Measurements from ENCODE around the gene PTPRA. TPM values are rescaled to one million over a fixed set of nuclear protein-coding genes. Genes with fewer than 3 reads are reported as not detected.

Gene PTPRA
- total RNA-seq, 1 donor from 2014 or later, result 46.9 TPM

- DNase-seq (ENCODE audit: extremely low read depth, low read depth, low spot score), result no peak
Observed at GRCh38 chr20:2921506-2921905, 48.2 kb downstream of the PTPRA start.

GRCh38 chr20:2922957-2923356 lies 49.7 kb downstream of the PTPRA start:
- DNase-seq (ENCODE audit: extremely low read depth, low read depth, low spot score), result no peak

GRCh38 chr20:2930538-2930937 lies 57.3 kb downstream of the PTPRA start:
- no peak for DNase-seq (ENCODE audit: extremely low read depth, low read depth, low spot score)

- DNase-seq (ENCODE audit: extremely low read depth, low read depth, low spot score), result no peak
Observed at GRCh38 chr20:2932498-2932897, 59.2 kb downstream of the PTPRA start.

GRCh38 chr20:2937902-2938301 lies 64.6 kb downstream of the PTPRA start:
- DNase-seq (ENCODE audit: extremely low read depth, low read depth, low spot score), result no peak

GRCh38 chr20:2942439-2942838 lies 69.2 kb downstream of the PTPRA start:
- no peak for DNase-seq (ENCODE audit: extremely low read depth, low read depth, low spot score)

GRCh38 chr20:2946988-2947961 lies 74.0 kb downstream of the PTPRA start:
- DNase-seq (ENCODE audit: extremely low read depth, low read depth, low spot score), result no peak

- DNase-seq (ENCODE audit: extremely low read depth, low read depth, low spot score), result no peak
Observed at GRCh38 chr20:2948968-2949367, 75.7 kb downstream of the PTPRA start.

- DNase-seq (ENCODE audit: extremely low read depth, low read depth, low spot score), result no peak
Observed at GRCh38 chr20:2952766-2953165, 79.5 kb downstream of the PTPRA start.

GRCh38 chr20:2955257-2955970 lies 82.1 kb downstream of the PTPRA start:
- no peak for DNase-seq (ENCODE audit: extremely low read depth, low read depth, low spot score)

GRCh38 chr20:2956480-2956879 lies 83.2 kb downstream of the PTPRA start:
- no peak for DNase-seq (ENCODE audit: extremely low read depth, low read depth, low spot score)

GRCh38 chr20:2967841-2968240 lies 94.6 kb downstream of the PTPRA start:
- no peak for DNase-seq (ENCODE audit: extremely low read depth, low read depth, low spot score)

GRCh38 chr20:2972126-2972525 lies 98.8 kb downstream of the PTPRA start:
- no peak for DNase-seq (ENCODE audit: extremely low read depth, low read depth, low spot score)

GRCh38 chr20:2973574-2973973 lies 100.3 kb downstream of the PTPRA start:
- no peak for DNase-seq (ENCODE audit: extremely low read depth, low read depth, low spot score)

- no peak for DNase-seq (ENCODE audit: extremely low read depth, low read depth, low spot score)
Observed at GRCh38 chr20:2978519-2978918, 105.2 kb downstream of the PTPRA start.

GRCh38 chr20:2981646-2982045 lies 108.4 kb downstream of the PTPRA start:
- DNase-seq (ENCODE audit: extremely low read depth, low read depth, low spot score), result no peak

- no peak for DNase-seq (ENCODE audit: extremely low read depth, low read depth, low spot score)
Observed at GRCh38 chr20:2983508-2983907, 110.2 kb downstream of the PTPRA start.

GRCh38 chr20:2984028-2984501 lies 110.8 kb downstream of the PTPRA start:
- DNase-seq (ENCODE audit: extremely low read depth, low read depth, low spot score), result no peak

GRCh38 chr20:2984956-2985661 lies 111.8 kb downstream of the PTPRA start:
- no peak for DNase-seq (ENCODE audit: extremely low read depth, low read depth, low spot score)

GRCh38 chr20:2986466-2986865 lies 113.2 kb downstream of the PTPRA start:
- no peak for DNase-seq (ENCODE audit: extremely low read depth, low read depth, low spot score)

- no peak for DNase-seq (ENCODE audit: extremely low read depth, low read depth, low spot score)
Observed at GRCh38 chr20:2987861-2988260, 114.6 kb downstream of the PTPRA start.

Data from glomerular endothelial cell (primary cell).